TTC549 (cell line): ENCODE measurements around the gene TNRC6B.
"Not testable (repeated sequence)": the region's sequence is repeated elsewhere in the genome, so short reads cannot be mapped to it uniquely, and the experiment has no call there.

Experiments
- FAIRE-seq: peaks from 2 replicates; lab custom pipeline; 2012; peaks lifted over from hg19 to GRCh38; lab: Jason Lieb, UNC

TNRC6B gene

GRCh38 chr22:40182231-40182835 lies 4.6 kb downstream of the TNRC6B start:
- FAIRE-seq = no peak

GRCh38 chr22:40183029-40183581 lies 5.4 kb downstream of the TNRC6B start:
- FAIRE-seq = no peak

DNA sequence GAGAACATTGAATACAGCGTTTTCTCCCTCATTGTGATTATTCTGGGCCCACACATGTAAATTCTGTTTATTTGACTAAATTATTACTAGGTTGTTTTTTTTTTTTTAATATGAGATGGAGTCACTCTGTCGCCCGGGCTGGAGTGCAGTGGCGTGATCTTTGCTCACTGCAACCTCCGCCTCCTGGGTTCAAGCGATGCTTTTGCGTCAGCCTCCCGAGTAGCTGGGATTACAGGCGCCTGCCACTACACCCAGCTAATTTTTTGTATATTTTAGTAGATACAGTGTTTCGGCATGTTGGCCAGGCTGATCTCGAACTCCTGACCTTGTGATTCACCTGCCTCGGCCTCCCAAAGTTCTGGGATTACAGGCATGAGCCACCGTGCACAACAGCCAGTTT lies 5.9 kb downstream of the TNRC6B start:
- not testable (repeated sequence) for FAIRE-seq

GRCh38 chr22:40187389-40187788 lies 9.7 kb downstream of the TNRC6B start:
- no peak for FAIRE-seq

- no peak for FAIRE-seq
Observed at GRCh38 chr22:40189997-40190396, 12.3 kb downstream of the TNRC6B start.

DNA sequence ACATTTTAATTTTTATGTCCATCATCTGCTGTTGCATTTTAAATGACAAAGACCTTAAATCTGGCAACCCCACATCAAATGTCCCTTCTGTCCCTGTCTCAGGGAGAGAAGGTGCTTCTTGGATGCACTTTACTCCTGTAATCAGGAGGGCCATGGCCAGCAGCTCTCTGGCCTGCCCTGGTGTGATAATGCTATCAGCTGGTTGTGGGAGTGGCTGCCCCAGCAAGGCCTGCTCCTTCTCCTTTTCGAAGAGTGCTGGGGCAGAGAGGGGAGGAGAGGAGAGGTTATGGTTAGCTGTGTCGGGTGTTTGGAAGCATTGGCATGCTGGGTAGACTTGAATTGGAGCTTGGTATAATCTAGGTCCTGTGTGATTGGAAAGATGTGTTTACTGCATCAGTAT lies 12.8 kb downstream of the TNRC6B start:
- no peak for FAIRE-seq

DNA sequence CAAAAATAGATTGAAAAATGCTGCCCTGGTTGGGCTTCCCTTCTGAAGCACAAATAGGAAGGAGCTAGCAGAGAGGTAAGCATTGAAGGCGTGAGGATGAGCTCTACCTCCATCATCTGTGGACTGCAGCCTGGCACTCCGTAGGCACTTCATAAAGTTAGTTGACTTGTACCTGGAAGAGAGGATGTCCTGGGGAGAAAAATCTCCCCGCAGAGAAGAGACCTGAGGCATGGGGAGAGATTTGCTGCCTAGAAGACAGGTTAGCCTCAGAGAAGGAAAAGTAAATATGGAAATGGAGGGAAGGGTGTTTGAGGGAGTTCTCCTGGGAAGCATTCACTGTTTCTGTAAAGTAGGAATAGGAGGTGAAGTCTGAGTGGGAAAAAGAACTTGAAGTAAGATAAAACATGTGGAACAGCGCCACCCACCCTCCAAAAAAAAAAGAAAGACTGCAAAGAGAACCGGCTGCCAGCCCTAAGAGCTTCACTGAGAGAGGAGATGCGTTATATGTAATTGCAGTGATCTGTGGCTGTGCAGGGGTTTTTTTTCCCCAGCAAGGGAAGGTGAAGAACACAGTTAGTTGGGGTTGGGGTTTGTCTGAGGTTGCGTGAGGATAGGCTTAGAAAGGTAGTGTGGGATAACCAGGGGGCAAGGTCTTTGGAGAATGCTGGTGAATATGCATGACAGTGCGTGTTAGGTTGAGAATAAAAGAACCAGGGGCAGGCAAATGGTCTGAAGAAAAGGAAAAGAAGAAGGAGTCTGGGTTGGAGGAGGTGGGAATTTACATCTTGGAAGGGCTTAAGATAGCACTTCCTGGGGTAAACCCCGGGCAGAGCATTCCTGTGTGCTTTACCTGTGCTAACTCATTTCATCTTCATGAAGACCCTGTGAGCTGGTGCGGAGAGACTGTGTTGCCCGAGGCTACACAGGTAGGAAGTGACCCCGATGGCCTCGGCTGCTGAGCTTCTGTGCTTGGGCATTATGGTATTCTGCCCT lies 16.0 kb downstream of the TNRC6B start:
- FAIRE-seq = peak; percentile 9

GRCh38 chr22:40194656-40195055 lies 16.9 kb downstream of the TNRC6B start:
- no peak for FAIRE-seq

- no peak for FAIRE-seq
Observed at GRCh38 chr22:40196628-40197360, 19.1 kb downstream of the TNRC6B start.

DNA sequence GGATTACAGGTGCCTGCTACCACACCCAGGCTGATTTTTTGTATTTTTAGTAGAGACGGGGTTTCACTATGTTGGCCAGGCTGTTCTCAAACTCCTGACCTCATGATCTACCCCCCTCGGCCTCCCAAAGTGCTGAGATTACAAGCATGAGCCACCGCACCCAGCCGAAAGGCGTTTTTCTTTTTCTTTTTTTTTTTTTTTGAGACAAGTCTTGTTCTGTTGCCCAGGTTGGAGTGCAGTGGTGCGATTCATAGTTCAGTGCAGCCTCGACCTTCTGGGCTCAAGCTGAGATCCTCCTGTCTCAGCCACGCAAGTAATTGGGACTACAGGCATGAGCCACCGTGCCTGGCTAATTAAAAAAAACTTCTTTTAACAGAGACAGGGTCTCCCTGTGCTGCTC lies 19.7 kb downstream of the TNRC6B start:
- FAIRE-seq = not testable (repeated sequence)

- FAIRE-seq = no peak
Observed at GRCh38 chr22:40198733-40199132, 21.0 kb downstream of the TNRC6B start.

- no peak for FAIRE-seq
Observed at GRCh38 chr22:40199223-40199622, 21.5 kb downstream of the TNRC6B start.

DNA sequence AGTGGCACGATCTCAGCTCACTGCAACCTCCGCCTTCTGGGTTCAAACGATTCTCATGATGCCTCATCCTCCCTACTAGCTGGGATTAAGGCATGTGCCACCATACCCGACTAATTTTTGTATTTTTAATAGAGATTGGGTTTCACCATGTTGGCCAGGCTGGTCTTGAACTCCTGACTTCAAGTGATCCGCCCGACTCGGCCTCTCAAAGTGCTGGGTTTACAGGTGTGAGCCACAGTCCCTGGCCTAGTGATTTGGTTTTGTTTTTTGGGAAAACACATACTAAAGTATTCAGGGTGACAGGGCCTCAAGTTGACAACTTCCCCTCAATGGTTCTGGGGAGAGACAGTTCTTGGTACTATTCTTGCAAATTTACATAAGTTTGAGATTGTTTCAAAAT lies 22.1 kb downstream of the TNRC6B start:
- no peak for FAIRE-seq

GRCh38 chr22:40200795-40201530 lies 23.2 kb downstream of the TNRC6B start:
- no peak for FAIRE-seq

DNA sequence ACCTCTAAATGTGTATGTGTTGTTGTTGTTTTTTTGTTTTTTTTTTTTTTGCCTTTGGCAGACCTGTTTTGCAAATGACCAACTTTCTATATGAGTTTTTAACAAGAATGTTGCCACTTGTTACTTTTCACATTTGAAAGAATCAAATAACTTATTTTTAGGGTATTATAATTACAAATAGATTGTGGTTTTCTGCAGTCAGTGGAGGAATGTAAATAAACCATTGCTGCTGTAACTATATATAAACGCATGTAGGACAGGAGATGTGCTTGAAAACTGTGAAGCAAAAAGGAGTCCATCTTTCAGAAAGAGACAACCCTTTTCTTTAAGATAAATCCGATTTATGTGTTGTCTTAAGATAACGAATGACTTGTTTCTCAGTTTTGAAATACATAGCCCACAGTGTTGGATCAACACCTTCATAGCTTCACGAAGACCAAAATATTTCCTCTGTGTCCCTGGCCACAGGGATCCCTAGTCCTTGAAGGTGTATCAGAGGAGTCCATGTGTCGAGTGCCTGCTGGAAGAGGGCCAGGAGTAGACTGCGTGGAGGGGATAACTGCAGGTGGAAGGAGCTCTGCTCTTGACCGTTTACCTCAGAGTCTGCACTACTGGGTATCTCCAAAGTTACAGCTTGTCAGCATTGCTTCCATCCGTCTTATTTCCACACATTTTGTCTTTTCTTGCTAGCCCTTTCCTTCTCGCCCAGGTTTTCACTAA lies 24.7 kb downstream of the TNRC6B start:
- FAIRE-seq = no peak

DNA sequence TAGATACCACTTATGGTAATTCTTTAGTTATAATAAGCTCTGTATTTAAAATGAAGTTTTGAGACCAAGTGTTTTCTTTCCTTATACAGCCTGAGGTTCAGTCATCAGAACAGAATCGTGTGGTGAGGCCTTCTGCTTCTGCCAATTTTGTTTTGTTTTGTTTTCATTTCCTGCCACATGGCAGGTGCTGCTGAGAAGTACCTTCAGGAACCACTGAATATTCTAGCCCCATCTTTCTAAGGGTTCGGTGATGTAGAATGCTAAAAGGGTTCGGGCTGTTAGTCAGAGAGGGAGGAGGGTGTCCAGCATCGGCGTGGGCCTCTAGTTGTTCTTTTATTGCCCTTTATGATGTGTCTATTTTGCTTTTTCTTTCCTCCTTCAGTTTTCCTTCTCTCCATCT lies 25.8 kb downstream of the TNRC6B start:
- FAIRE-seq = no peak

GRCh38 chr22:40204321-40205116 lies 26.8 kb downstream of the TNRC6B start:
- FAIRE-seq = no peak

DNA sequence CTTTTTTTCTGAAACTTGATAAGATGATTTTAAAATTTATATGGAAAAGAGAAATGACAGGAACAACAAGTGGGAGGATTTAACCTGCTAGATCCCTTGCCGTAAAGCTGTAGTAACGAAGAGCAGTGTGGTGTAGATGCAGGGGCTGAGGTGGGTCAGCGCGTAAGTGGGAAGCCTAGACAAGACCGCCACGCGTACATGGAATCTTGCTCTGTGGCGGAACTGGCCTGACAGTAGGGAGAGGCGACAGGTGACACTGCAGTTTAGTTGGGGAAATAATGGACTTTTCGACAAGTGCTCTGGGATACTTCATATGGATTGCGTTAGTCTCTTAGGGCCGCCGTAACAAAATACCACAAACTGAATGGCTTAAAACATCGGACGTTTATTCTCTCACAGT lies 28.8 kb downstream of the TNRC6B start:
- FAIRE-seq = no peak

DNA sequence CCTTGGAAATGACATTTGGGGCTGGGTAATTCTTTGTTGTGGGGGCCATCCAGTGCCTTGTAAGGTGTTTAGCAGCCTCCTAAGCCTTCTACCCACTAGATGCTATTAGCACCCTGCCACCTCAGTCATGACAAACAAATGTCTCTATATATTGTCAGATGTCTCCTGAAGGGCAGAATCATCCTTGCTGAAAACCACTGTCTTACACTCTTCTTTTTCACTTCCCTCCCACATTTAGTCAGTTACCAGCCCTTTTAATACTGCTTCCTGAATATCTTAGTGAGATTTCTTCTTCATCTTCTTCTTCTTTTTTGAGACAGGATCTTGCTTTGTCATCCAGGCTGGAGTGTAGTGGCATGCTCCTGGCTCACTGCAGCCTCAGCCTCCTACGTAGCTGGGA lies 33.1 kb downstream of the TNRC6B start:
- no peak for FAIRE-seq

- no peak for FAIRE-seq
Observed at GRCh38 chr22:40211476-40212054, 33.8 kb downstream of the TNRC6B start.
